Endothelial cell (in vitro differentiated cells): ENCODE data around the gene TMIE. TPM values are rescaled to one million over a fixed set of nuclear protein-coding genes. Genes with fewer than 3 reads are reported as not detected.

Experiments used
- DNase-seq: peaks from one replicate; pipeline ENCODE4 v3.0.0; 2021; ENCODE audit warnings: low spot score
- H3K27ac Mint-ChIP-seq: one replicate; pipeline ENCODE4 v1.8.0; 2021; ENCODE audit warnings: mixed read lengths, inconsistent platforms; ENCODE audit not compliant: unreplicated experiment
- H3K27me3 Mint-ChIP-seq: one replicate; pipeline ENCODE4 v1.8.0; 2021; ENCODE audit warnings: mild to moderate bottlenecking, moderate library complexity, mixed read lengths, inconsistent platforms; ENCODE audit not compliant: unreplicated experiment
- H3K36me3 Mint-ChIP-seq: one replicate; pipeline ENCODE4 v1.8.0; 2021; ENCODE audit warnings: mild to moderate bottlenecking, low read depth, mixed read lengths, inconsistent platforms; ENCODE audit not compliant: unreplicated experiment
- H3K4me1 Mint-ChIP-seq: one replicate; pipeline ENCODE4 v1.8.0; 2021; ENCODE audit warnings: mild to moderate bottlenecking, mixed read lengths, inconsistent platforms; ENCODE audit not compliant: unreplicated experiment
- H3K4me3 Mint-ChIP-seq: one replicate; pipeline ENCODE4 v1.8.0; 2021; ENCODE audit warnings: mild to moderate bottlenecking, mixed read lengths, inconsistent platforms; ENCODE audit not compliant: unreplicated experiment
- H3K9me3 Mint-ChIP-seq: one replicate; pipeline ENCODE4 v1.8.0; 2021; ENCODE audit warnings: mixed read lengths, inconsistent platforms; ENCODE audit not compliant: unreplicated experiment
- CTCF ChIP-seq: fragments of 200-600 bp; sonication (generic); IDR thresholded peaks from one replicate; pipeline ENCODE4 v1.5.0; 2021; ENCODE audit warnings: antibody characterized with exemption; ENCODE audit not compliant: unreplicated experiment
- total RNA-seq: library from RNA; stranded (reverse); fragmentation: NEBNext Ultra II Directional; extraction: Animal tissue kit (Norgen Biotek cat#: 25700); gene quantifications from one replicate; pipeline ENCODE4 v1.2.1, GENCODE V29; 2021; ENCODE audit not compliant: unreplicated experiment

Gene TMIE
- total RNA-seq, 1 donor from 2014 or later: 0.23 TPM

GRCh38 chr3:46675843-46676567 is 25.2 kb upstream of the TMIE start:
- no peak for DNase-seq
- TF ChIP-seq CTCF: no peak
- Mint-ChIP-seq H3K4me1 (no peaks in the 10 kb centered on the region), H3K27ac (no peak overlapping the region), H3K4me3 (no peak overlapping the region), H3K9me3 (no peaks in the 10 kb centered on the region), H3K36me3 (peaks cover 4% of the 10 kb centered on the region), H3K27me3 (peaks cover 7% of the 10 kb centered on the region)

GRCh38 chr3:46676601-46677410 is 24.4 kb upstream of the TMIE start:
- H3K9me3 Mint-ChIP-seq: no peaks in the 10 kb centered on the region
- peaks cover 4% of the 10 kb centered on the region for H3K36me3 Mint-ChIP-seq
- no peak for DNase-seq
- peaks cover 7% of the 10 kb centered on the region for H3K27me3 Mint-ChIP-seq
- H3K27ac Mint-ChIP-seq: no peak overlapping the region
- no peak for TF ChIP-seq CTCF
- no peaks in the 10 kb centered on the region for H3K4me1 Mint-ChIP-seq
- no peak overlapping the region for H3K4me3 Mint-ChIP-seq

- Mint-ChIP-seq H3K27ac (no peak overlapping the region), H3K4me1 (no peaks in the 10 kb centered on the region), H3K9me3 (no peaks in the 10 kb centered on the region), H3K36me3 (peaks cover 4% of the 10 kb centered on the region), H3K4me3 (no peak overlapping the region), H3K27me3 (peaks cover 7% of the 10 kb centered on the region)
- TF ChIP-seq CTCF: no peak
- no peak for DNase-seq
Observed at GRCh38 chr3:46677411-46677726, 23.8 kb upstream of the TMIE start.

GRCh38 chr3:46678280-46678679 is 22.9 kb upstream of the TMIE start:
- Mint-ChIP-seq H3K9me3 (no peaks in the 10 kb centered on the region), H3K27ac (no peak overlapping the region), H3K4me3 (no peak overlapping the region), H3K27me3 (peaks cover 7% of the 10 kb centered on the region), H3K36me3 (peaks cover 4% of the 10 kb centered on the region), H3K4me1 (no peaks in the 10 kb centered on the region)
- DNase-seq: no peak
- no peak for TF ChIP-seq CTCF

GRCh38 chr3:46679681-46680080 is 21.5 kb upstream of the TMIE start:
- no peak for TF ChIP-seq CTCF
- no peak for DNase-seq
- no peaks in the 10 kb centered on the region for H3K4me1 Mint-ChIP-seq
- no peak overlapping the region for H3K4me3 Mint-ChIP-seq
- H3K27ac Mint-ChIP-seq: no peak overlapping the region
- no peaks in the 10 kb centered on the region for H3K9me3 Mint-ChIP-seq
- H3K27me3 Mint-ChIP-seq: peaks cover 3% of the 10 kb centered on the region
- H3K36me3 Mint-ChIP-seq: no peaks in the 10 kb centered on the region
